Femur (tissue), 1 donor: ENCODE data around the gene UBE2D1.

Source experiments
- DNase-seq: peaks from one replicate; pipeline ENCODE4 v3.0.0-alpha.2; 2017

The UBE2D1 gene

DNA sequence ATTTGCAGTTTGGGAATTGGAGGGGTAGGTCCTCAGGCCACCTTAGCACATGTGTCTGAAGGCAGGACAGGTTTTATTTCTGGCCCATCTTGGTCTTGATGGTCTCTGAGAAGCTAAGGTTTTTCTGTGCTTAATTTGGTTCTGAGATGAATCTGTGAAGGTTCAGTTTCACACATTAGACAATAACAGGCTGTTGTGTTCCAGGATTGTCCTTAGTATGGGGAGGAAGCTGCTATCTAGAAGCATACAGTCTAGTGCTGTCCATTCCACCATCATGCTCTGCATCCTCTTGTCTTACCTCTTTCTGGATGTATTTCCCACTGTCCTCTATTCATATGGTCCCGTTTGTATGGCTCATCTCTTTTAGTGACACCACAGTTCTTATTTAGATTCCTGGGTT, 7.1 kb downstream of the UBE2D1 start:
- no peak for DNase-seq

DNA sequence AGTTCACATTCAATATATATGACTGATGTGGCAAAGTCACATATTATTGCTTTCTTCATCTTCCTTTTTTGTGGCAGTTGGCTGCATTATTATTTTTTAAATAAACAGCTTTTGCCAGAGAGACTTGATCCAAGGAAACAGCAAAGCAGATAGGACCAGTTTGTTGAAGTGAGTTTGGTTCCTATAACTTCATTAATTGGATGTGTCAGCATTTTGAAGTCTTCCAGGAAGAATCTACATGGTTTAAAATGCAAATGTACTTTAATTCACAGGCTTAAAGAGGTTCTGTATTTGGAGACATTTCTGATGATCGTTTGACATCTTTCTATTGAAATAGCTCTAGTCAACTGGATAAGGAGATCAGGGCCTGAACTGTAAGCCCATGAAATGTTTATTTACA, 13.2 kb downstream of the UBE2D1 start:
- DNase-seq: no peak

DNA sequence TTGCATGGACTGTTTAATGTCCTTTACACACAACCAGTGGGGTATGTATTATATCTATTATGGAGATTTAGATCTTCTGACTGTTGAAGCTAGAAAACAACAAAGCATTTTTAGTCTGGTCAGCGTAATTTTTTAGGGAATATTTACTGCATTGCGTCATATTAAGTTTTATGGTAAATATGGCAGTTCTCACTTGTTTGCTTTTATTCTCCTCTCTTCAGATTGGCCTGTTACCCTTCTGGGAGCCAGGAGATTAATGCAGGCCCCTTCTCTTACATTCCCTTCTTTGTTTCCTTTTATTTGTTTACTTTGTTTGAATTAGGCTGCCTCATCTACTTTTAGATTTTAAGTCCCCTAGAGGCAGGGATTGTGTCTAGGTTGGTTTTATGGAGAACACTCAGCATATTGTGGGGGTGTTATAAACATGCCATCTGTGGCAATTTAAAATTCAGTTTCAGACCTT, 13.8 kb downstream of the UBE2D1 start:
- DNase-seq: no peak

DNA sequence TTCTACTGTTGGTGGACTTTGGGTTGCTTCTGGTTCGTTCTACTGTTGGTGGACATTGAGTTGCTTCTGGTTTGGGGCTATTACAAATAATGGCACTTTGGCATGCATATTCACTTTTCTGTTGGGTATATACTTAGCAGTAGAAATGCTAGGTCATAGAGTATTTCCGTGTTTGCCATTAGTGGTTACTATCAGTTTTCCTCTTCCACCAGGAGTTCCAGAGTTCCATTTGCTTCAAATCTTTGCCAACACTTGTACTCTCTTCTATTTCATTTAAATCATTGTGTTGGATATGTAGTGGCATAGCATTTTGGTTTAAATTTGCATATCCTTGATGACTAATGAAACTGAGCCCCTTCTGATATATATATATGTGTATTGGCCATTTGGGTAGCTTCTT, 15.2 kb downstream of the UBE2D1 start:
- DNase-seq: no peak

DNA sequence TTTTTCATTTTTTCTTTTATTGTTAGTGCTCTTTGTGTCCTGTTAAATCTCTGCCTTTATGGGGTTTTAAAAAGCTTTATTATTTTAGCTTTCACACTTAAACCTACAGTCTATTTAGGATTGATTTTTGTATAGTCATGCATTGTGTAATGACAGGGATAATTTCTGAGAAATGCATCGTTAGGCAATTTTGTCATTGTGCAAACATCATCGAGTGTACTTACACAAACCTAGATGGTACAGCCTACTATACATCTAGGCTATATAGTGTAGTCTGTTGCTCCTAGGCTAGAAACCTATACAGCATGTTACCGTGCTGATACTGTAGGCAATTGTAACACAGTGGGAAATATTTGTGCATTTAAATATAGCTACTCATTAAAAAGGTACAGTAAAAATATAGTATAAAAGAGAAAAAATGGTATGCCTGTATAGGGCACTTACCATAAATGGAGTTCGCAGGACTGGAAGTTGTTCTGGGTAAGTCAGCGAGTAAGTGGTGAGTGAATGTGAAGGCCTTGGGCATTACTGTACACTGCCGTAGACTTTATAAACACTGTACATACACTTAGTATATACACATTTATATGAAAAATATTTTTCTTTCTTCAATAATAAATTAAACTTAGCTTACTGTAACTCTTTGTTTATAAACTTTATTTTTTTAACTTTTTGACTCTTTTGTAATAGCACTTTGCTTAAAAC, 16.0 kb downstream of the UBE2D1 start:
- DNase-seq: no peak

DNA sequence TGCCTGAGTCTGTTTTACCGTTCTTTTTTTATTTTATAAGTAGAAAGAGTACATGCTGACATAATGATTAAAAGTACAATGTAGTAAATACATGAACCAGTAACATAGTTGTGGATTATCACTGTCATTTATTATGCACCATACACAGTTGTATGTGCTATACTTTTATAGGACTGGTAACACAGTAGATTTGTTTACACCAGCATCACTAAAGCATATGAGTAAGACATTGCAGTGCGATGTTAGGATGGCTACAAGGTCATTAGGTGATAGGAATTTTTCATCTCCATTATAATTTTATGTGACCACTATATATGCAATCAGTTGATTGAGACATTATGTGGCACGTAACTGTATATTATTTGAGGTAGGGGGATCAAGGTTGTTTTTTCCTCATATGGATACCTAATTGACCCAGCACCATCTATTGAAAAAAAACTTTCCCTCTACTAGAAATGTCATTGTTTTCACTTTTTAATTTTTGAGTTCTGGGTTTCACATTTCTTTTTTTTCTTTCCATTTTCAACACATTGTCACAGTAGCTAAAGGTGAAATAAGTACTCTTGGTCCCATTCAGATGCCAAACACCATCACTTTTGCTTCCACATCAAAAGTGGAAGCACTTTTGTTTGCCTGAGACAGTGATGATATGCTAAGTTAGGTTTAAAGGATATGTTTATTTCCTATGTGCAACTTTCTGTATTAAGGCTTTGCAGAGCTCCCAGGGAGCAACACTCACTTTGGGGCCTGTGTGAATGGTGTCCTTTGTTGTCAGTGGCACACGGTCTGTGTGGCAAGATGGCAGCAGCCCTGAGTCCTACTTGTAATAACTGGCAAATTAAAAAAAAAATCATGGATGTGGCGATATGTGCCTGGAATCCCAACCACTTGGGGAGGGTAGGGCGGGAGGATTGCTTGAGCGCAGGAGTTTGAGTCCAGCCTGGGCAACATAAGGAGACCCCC, 17.1 kb downstream of the UBE2D1 start:
- DNase-seq: no peak

DNA sequence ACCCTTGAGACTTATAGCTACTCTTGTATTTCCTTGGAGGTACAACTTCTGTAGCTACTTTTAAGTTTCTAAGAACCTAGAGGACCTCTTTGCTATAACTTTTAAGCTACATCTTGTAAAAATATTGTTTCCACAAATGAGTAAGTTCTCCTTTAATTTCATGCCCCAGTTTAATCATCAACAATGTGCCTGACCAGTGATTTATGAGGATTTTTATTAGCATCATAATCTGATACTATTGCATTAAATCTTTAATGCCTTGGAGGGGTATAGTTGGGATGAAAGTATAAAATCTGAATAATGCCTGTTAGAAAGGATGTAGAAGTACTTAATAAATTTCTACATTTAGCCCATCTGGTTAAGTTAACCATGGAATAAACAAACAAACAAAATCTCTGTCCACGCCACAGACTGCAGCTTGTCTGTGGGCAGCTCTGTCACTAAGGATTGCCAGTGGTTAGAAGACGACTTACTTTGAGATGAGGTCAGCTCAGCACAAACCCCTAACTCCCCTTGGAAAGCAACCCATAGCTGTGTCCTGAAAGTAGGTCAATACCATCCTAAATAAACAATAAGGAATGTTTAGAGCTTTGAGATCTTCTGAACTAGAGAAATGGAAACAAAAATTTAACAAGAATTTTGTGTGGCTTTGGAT, 18.3 kb downstream of the UBE2D1 start:
- DNase-seq: no peak

DNA sequence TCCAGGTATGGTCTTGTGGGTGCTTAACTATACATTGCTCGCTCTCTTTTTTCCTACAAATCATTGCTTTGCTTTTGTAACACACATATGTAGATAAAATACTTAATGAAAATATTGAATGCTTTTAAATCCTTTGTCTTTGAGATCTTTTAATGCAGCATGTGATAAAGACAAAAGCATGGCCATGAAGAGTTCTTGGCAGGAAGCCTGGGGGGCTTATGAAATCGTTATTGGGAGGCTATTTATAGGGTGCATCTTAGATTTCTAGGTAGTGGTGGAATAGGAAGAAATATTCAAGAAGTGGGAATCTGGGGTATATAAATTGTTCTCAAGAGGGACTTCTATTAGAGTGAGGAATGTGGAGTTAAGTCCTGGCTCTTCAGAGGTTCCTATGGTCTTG, 21.9 kb downstream of the UBE2D1 start:
- DNase-seq: no peak

DNA sequence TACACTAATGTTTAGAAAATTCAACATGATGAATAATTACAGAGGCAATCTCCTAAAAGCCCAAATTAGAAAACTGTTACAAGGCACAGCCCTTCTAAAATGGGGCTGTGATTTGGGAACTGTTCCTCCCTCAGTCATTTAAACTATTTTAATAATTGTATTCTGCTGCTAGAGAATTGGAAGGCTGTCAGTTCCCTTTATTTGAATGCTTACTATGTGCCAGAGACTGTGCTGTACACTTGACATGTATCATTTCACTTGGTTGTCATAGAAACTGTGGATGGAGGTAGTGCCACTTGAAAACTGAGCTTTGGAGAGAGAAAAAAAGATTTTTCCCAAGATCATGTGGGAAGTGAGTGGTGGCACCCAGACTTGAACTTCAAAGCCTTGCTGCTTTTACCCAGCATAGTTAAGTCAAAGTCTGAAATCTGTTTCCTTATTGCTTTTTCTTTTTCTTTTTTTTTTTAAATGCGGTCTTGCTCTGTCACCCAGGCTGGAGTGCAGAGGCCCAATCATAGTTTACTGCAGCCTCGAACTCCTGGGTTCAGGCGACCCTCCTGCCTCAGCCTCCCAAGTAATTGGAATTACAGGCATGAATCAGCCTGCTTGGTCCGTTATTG, 23.6 kb downstream of the UBE2D1 start:
- no peak for DNase-seq

DNA sequence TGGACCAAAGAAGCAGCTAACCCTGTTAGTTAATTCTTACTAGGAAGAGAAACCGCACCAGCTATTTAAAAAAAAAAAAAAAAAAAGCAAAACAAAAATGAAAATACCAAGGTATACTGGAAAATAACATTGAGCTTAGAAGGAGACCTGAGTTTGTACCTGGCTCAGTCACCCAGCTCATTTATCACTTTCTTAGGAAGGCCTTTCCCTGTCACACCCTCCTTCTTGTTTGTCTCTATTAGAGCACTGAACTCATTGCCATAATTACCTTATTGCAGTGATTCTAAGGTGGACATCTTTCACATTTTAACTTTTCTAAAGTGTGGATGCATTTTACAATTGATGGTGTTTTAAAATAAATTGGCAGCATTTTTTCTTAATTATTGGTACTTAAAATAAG, 24.1 kb downstream of the UBE2D1 start:
- DNase-seq: no peak

DNA sequence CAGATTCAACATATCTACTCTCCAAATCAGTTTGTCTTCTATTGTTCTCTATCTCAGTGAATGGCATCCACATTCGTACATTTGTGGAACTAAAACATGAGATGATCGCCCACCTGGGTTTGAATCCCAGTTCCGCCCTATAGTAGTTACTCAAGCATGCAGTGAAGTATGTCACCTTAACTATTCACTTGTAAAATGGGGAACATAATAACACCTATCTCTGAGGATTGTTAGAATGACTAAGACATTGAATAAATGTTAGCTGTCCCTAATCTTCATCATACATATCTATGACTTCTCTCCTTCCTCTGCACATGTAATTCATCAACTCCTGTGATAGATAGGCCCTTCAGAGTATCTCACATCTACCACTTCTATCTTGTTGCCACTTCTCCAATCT, 24.7 kb downstream of the UBE2D1 start:
- DNase-seq: no peak

DNA sequence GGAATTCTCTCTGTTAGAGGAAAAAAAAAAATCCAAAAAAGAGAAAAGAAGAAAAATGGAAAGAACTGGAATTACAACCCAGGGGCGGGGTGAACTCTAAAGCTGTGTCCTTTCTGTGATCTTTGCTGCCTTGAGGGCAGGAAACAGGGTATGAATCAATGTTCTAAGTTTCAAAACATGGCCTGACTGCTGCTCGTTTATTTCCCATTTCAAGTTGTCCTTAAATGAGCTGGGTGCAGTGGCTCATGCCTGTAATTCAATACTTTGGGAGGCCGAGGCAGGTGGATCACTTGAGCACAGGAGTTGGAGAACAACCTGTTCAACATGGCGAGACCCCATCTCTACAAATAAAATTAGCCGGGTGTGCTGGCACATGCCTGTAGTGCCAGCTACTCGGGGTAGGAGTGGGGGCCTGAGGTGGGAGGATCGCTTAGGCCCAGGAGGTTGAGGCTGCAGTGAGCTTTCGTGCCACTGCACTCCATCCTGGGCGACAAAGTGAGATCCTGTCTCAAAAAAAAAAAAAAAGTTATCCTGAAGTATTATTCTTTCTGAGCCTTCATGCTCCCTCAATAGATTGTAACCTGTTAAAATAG, 25.7 kb downstream of the UBE2D1 start:
- DNase-seq: no peak

DNA sequence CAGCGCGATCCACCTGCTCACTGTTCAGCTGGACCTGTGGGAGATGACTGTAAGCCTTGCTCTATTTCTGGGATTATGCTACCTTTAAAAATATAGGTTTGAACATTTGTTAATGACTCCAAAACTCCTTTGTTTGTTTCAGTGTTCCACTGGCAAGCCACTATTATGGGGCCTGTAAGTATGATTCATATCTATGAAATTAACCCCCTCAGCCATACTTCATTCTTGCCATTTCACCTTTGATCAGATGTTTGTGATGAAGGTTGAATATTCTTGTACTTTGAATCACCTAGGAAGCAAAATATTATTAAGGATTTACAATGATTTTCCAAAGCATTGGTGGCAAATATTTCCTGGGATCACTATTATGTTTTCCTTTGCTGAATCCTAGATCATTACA, 26.5 kb downstream of the UBE2D1 start:
- DNase-seq: no peak

DNA sequence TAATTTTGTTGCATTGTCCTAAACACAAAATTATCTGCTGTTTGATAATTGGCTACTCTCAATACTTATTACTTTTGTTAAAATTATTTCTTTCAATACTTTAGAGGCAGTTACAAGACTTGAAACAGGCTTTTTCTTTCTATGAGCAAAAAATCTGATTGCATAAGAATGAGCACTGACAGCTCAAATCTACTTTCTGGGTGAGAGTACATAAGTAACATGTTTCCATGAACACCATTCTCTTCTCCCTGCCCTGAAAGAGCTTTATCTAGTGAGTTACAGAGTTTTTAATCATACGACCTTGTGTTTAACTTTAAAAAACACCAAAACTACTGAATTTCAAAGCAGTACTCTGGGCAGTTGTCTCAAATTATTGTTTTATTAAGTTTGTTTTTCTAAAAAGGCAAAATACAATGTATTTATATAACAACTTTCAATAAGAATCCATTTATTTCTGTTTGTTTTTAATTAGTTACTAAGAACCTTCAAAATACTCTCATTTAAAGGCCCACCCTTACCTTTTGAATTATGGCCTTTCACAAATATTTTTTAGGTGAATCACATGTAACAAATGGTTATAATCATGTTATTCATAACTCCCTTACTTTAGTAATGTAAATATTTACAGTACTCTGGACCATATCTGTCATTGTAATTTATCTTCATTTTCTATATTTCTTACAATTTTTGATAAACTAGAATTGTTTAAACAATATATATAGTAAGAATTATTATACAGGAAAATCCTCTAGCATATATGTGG, 27.4 kb downstream of the UBE2D1 start:
- DNase-seq: no peak

DNA sequence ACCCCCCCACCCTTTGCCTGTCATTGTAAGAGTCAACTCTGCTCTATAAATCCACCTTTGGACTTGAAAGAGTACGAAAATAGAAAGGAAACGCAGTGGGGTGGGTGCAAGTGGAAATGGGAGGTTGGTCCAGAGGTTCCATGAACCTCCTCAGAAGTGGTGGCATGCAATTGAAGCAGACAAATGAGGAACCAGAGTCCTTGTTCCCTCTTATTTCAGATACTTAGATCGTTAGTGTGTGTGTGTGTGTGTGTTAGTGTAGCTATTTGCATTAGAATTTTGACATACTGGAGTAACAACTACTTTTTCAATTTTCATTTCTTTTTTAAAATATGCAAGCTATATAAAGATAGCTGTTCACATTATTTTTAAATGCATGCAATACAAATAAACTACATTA, 32.3 kb downstream of the UBE2D1 start:
- DNase-seq: no peak

DNA sequence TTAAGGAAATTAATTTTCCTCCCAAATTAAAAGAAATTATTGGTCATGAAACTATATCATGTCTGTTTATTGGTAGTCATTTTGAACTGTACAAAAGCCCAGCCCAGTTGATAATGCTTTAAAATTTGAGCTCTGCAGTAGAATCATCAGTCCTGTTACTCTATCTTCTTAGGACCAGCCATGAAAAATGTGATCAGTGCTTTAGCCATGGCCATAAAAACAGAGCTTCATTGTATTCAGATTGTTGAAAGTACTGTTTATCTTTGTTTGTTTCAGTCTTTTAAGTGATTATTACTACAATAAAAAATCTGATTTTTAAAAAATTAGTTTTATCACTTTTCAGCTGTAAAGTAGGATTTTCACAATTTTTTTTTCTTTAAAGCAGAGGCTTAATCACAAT, 36.7 kb downstream of the UBE2D1 start:
- no peak for DNase-seq

DNA sequence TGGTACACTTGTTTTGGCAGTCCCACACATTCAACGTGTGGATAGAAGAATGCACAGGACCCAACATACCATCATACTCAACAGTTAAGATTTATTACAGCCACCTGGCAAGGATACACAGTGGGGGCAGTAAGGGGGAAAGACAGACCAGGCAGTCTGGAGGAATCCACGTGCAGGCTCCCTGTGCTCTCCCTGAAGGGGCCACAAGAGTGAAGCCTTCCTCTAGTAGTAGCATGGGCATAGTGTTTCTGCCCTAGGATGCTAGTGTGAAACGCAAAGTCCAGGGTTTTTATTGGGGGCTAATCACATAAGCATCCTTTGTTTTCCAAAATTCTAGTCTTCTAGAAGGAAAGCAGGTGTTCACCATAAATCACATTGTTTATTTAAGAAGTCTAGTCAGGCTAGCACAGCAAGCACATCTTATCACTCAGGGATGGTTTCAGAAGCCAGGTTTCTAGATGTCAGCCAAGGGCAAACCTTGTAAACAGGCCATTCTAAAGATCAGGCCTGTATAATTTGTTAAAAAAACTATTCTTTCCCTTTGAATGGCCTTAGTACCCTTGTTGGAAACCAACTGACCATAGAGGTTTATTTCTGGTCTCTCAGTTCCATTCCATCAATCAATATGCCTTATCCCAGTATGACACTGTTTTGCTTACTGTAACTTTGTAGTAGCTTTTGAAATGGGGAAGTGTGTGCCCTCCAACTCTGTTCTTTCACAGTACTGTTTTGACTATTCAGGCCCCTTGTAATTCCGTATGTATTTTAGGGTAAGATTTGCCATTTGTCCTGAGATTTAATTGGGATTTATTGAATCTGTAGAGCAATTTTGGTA, 38.0 kb downstream of the UBE2D1 start:
- no peak for DNase-seq

DNA sequence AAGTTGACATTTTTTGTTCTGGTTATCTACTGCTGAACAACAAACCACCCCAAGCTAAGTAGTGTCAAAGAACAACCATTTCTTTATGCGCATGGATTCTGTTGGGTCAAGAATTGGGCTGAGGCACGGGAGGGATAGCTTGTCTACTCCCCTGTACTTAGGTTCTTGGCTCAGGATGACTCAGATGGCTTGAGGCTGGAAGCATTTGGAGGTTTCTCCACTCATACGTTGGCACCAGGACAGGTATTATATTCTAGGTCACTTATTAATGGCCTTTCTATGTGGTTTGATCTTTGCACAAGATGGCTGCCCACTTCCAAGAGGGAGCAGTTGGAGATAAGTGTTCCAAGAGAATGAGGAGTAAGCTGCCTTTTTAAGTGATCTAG, 38.6 kb downstream of the UBE2D1 start:
- DNase-seq: no peak

DNA sequence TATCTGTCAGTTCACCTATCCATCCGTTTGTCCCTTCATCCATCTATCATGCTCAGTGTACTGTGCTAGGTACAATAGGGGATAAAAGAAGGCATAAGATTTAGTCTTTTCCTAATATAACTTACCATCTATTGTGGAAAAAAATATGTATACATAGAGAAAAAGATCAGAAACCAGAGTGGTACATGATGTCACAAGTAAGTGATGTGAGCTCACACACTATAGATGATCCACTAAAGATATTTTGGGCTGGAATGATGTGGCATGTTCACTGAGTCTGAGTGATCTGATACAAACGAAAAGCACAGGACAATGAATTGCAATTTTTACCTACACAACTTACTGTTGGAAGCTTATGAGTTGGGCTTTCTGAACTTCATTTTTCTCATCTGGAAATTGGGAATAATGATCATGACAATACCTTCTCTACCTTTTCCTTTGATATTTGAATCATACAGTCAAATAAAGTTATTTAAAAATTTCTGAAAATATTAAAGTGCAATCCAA, 47.7 kb downstream of the UBE2D1 start:
- DNase-seq: no peak

DNA sequence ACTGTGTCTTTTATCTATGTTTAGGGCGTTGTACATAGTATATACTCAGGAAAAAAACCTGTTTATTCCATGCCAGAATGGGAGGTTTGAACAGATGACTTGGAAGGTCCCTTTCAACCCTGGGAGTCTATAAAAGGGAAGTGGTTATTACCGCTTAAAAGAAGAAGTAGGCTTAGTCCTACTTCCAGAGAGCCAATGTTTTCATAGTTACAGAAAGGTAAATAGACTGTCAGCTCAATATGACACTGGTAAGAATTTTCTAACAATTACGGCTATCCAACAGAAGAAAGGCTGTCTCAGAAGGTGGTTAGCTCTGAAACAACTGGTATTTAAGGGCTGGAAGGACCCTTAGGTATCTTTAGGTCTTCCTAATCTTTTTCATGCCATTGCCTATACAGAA, 49.3 kb downstream of the UBE2D1 start:
- no peak for DNase-seq

DNA sequence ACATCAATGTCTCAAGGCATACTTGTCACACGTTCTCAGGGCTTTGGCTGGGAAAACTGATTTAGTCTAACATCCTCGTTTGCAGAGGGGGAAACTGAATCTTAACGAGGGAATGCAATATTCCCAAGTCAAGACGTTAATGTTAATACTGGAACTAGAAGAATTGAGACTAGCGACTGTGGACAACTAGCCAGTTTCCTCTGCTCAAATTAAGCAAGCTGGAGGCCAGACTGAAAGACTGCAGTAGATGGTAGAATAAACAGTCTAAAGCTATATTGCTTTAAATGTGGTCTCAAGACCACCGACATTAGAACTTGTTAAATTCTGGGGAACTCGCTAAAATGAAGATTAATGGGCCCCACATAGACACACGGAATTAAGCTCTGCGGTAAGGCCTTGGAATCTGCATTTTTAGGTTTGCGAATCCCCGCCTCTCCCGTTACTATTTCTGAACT, 49.8 kb downstream of the UBE2D1 start:
- DNase-seq: no peak
